ENCODE results near the gene TBC1D5. TPM values are rescaled to one million over a fixed set of nuclear protein-coding genes. Genes with fewer than 3 reads are reported as not detected.

TBC1D5 gene
- total RNA-seq, 3 donors from 2014 or later (not counting 1 experiment from before 2014, with no cell fraction given) = 63.8 to 81.9 (median 74.9) TPM

DNA sequence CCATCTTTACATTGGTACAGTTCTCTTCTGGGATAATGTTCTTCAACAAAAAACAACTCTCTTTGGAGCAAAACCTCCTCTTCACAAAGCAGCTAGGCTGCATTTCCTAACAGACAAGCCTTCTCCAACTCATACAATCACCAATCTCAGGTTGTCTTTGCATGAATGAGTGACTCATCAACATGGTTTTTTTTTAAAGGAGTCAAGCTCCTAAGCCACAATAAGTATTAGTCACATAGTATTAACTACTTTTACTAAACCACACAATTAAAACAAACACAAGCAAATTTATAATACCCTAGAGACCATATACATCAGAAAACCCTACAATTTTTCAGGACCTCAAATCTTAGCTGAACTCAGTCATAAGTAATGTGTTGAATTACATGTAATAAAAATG is 137.4 kb downstream of the TBC1D5 start:
- Mint-ChIP-seq H3K4me1 (peaks cover 19 to 26% of the 10 kb centered on the region in 2 donors), H3K4me3 (no peak overlapping the region), H3K9me3 (no peaks in the 10 kb centered on the region), H3K27me3 (ENCODE audit: low read depth in 2 of 2) (no peaks in the 10 kb centered on the region), H3K36me3 (no peaks in the 10 kb centered on the region), H3K27ac (no peak overlapping the region)
- intact Hi-C loops (cut with micrococcal nuclease) = no loop called here
- Histone ChIP-seq H3K9me3 (ENCODE audit: control insufficient read depth, insufficient read depth, low read length) (no peaks in the 10 kb centered on the region), H3K36me3 (ENCODE audit: control insufficient read depth, insufficient read depth, low read length) (no peaks in the 10 kb centered on the region), H3K27me3 (ENCODE audit: control insufficient read depth, insufficient read depth, low read length) (no peaks in the 10 kb centered on the region), H3K4me1 (ENCODE audit: control insufficient read depth, insufficient read depth, low read length) (no peaks in the 10 kb centered on the region), H3K27ac (ENCODE audit: low read length) (no peak overlapping the region), H3K4me3 (ENCODE audit: low read length) (no peak overlapping the region)
- DNase-seq (no peak), ATAC-seq (no peak)
- TF ChIP-seq, protein P1, sequence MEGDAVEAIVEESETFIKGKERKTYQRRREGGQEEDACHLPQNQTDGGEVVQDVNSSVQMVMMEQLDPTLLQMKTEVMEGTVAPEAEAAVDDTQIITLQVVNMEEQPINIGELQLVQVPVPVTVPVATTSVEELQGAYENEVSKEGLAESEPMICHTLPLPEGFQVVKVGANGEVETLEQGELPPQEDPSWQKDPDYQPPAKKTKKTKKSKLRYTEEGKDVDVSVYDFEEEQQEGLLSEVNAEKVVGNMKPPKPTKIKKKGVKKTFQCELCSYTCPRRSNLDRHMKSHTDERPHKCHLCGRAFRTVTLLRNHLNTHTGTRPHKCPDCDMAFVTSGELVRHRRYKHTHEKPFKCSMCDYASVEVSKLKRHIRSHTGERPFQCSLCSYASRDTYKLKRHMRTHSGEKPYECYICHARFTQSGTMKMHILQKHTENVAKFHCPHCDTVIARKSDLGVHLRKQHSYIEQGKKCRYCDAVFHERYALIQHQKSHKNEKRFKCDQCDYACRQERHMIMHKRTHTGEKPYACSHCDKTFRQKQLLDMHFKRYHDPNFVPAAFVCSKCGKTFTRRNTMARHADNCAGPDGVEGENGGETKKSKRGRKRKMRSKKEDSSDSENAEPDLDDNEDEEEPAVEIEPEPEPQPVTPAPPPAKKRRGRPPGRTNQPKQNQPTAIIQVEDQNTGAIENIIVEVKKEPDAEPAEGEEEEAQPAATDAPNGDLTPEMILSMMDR (IDR thresholded peaks at IDR 0.05) = no peak

DNA sequence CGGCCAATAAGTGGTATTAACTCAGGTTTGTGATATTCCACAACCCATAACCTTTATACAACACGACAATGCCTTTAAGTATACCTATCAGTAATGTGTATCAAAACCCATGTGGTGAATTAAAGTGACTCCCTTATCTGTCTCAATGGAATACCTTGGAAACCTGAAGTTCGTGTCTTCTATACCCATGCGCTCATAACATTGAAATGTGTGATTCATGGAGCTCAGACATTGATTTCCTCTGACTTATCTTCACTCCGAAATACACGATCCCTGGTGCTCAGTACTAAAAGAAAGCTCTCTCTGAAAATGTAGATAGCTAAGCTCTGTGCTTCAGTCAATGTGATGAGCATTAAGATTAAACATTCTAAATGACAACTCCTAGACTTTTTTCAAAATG is 140.3 kb downstream of the TBC1D5 start:
- DNase-seq (no peak), ATAC-seq (no peak)
- intact Hi-C loops (cut with micrococcal nuclease) = no loop called here
- WGBS (ENCODE audit: insufficient coverage) = 98% methylated on average over 5 of the region's 6 CpGs
- Histone ChIP-seq H3K4me3 (ENCODE audit: low read length) (no peak overlapping the region), H3K27ac (ENCODE audit: low read length) (no peak overlapping the region), H3K9me3 (ENCODE audit: control insufficient read depth, insufficient read depth, low read length) (no peaks in the 10 kb centered on the region), H3K36me3 (ENCODE audit: control insufficient read depth, insufficient read depth, low read length) (no peaks in the 10 kb centered on the region), H3K27me3 (ENCODE audit: control insufficient read depth, insufficient read depth, low read length) (no peaks in the 10 kb centered on the region), H3K4me1 (ENCODE audit: control insufficient read depth, insufficient read depth, low read length) (no peaks in the 10 kb centered on the region)
- H3K36me3 Mint-ChIP-seq = no peaks in the 10 kb centered on the region
- no peaks in the 10 kb centered on the region for H3K27me3 Mint-ChIP-seq (ENCODE audit: low read depth in 2 of 2)
- no peak overlapping the region for H3K4me3 Mint-ChIP-seq
- H3K27ac Mint-ChIP-seq = no peak overlapping the region
- no peaks in the 10 kb centered on the region for H3K9me3 Mint-ChIP-seq
- TF ChIP-seq, protein P1 (IDR thresholded peaks at IDR 0.05) = no peak
- peaks cover 26 to 27% of the 10 kb centered on the region in 2 donors for H3K4me1 Mint-ChIP-seq

GRCh38 chr3:17592956-17593355 is 149.5 kb downstream of the TBC1D5 start:
- 94% methylated on average over 3 of the region's 5 CpGs for WGBS (ENCODE audit: insufficient coverage)
- H3K9me3 Mint-ChIP-seq = no peaks in the 10 kb centered on the region
- no peak overlapping the region for H3K4me3 Mint-ChIP-seq
- no peak overlapping the region for H3K27ac Mint-ChIP-seq
- peaks cover 15% of the 10 kb centered on the region for H3K36me3 Mint-ChIP-seq
- no peak overlapping the region for H3K4me3 ChIP-seq (ENCODE audit: low read length)
- intact Hi-C loops (cut with micrococcal nuclease) = no loop called here
- ATAC-seq (no peak), DNase-seq (no peak)
- peaks cover 16% of the 10 kb centered on the region for H3K9me3 ChIP-seq (ENCODE audit: control insufficient read depth, insufficient read depth, low read length)
- no peaks in the 10 kb centered on the region for H3K4me1 ChIP-seq (ENCODE audit: control insufficient read depth, insufficient read depth, low read length)
- no peaks in the 10 kb centered on the region for H3K27me3 ChIP-seq (ENCODE audit: control insufficient read depth, insufficient read depth, low read length)
- peaks cover 12 to 26% of the 10 kb centered on the region in 2 donors for H3K4me1 Mint-ChIP-seq
- no peak overlapping the region for H3K27ac ChIP-seq (ENCODE audit: low read length)
- no peaks in the 10 kb centered on the region for H3K36me3 ChIP-seq (ENCODE audit: control insufficient read depth, insufficient read depth, low read length)
- TF ChIP-seq, protein P1 (IDR thresholded peaks at IDR 0.05) = no peak
- H3K27me3 Mint-ChIP-seq (ENCODE audit: low read depth in 2 of 2) = no peaks in the 10 kb centered on the region

DNA sequence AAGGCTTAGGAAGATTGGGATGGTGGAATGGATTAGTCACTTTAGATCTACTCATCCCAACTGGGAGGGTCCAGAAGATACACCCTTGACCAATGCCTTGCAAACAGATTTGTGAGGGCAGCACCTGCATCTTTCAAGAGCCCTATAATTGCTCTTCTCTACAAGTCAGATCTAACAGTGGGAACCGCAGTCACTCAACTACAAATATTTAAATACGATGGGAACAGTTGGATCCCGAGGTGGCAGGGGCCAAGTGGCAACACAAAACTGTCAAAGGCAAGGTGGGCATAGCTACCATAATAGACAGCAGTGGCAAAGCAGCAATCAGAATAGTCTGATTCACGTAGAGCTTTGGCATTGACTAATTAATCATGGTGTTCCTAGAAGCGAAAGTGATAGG is 152.0 kb downstream of the TBC1D5 start:
- H3K4me3 Mint-ChIP-seq = no peak overlapping the region
- peaks cover 16% of the 10 kb centered on the region for H3K9me3 ChIP-seq (ENCODE audit: control insufficient read depth, insufficient read depth, low read length)
- H3K4me1 Mint-ChIP-seq = peaks cover 17 to 27% of the 10 kb centered on the region in 2 donors
- H3K36me3 ChIP-seq (ENCODE audit: control insufficient read depth, insufficient read depth, low read length) = no peaks in the 10 kb centered on the region
- no peak for ATAC-seq
- H3K27ac Mint-ChIP-seq = no peak overlapping the region
- no peak overlapping the region for H3K27ac ChIP-seq (ENCODE audit: low read length)
- H3K4me3 ChIP-seq (ENCODE audit: low read length) = no peak overlapping the region
- TF ChIP-seq, protein P1 (IDR thresholded peaks at IDR 0.05) = no peak
- no peaks in the 10 kb centered on the region for H3K9me3 Mint-ChIP-seq
- H3K36me3 Mint-ChIP-seq = peaks cover 15% of the 10 kb centered on the region
- WGBS (ENCODE audit: insufficient coverage) = 100% methylated on average over 5 of the region's 5 CpGs
- no peaks in the 10 kb centered on the region for H3K4me1 ChIP-seq (ENCODE audit: control insufficient read depth, insufficient read depth, low read length)
- no peak for DNase-seq
- no peaks in the 10 kb centered on the region for H3K27me3 ChIP-seq (ENCODE audit: control insufficient read depth, insufficient read depth, low read length)
- H3K27me3 Mint-ChIP-seq (ENCODE audit: low read depth in 2 of 2) = no peaks in the 10 kb centered on the region
- intact Hi-C loops (cut with micrococcal nuclease) = no loop called here

All from natural killer cell (primary cell).